HG03045 (cell line): ENCODE data around the gene WLS.
A peak's percentile ranks its signal among the peaks of the same experiment; 100 is the strongest.
"Not testable (repeated sequence)": the region's sequence is repeated elsewhere in the genome, so short reads cannot be mapped to it uniquely, and the experiment has no call there.

Experiments used
- ATAC-seq: cut with Tn5 transposase; IDR thresholded peaks from one replicate; pipeline ENCODE4 v1.9.1; 2021; ENCODE audit warnings: mild to moderate bottlenecking, moderate library complexity; ENCODE audit not compliant: unreplicated experiment

WLS gene

GRCh38 chr1:68171795-68172194, 60.5 kb downstream of the WLS start:
- not testable (repeated sequence) for ATAC-seq

GRCh38 chr1:68168545-68169171, 63.7 kb downstream of the WLS start:
- ATAC-seq, result no peak

- ATAC-seq, result no peak
Observed at GRCh38 chr1:68167211-68167610, 65.1 kb downstream of the WLS start.

GRCh38 chr1:68166348-68166747, 66.0 kb downstream of the WLS start:
- no peak for ATAC-seq

GRCh38 chr1:68165665-68166064, 66.7 kb downstream of the WLS start:
- ATAC-seq, result no peak

- no peak for ATAC-seq
Observed at GRCh38 chr1:68164918-68165317, 67.4 kb downstream of the WLS start.

- no peak for ATAC-seq
Observed at GRCh38 chr1:68163220-68163619, 69.1 kb downstream of the WLS start.

GRCh38 chr1:68162761-68163160, 69.6 kb downstream of the WLS start:
- ATAC-seq, result no peak

GRCh38 chr1:68161672-68162071, 70.7 kb downstream of the WLS start:
- not testable (repeated sequence) for ATAC-seq

- ATAC-seq, result peak; percentile 78
Observed at GRCh38 chr1:68160935-68161334, 71.4 kb downstream of the WLS start.

- ATAC-seq, result no peak
Observed at GRCh38 chr1:68160021-68160420, 72.3 kb downstream of the WLS start.

GRCh38 chr1:68158837-68159236, 73.5 kb downstream of the WLS start:
- ATAC-seq, result no peak

- no peak for ATAC-seq
Observed at GRCh38 chr1:68157416-68157815, 74.9 kb downstream of the WLS start.

GRCh38 chr1:68151690-68152089, 80.6 kb downstream of the WLS start:
- no peak for ATAC-seq

- ATAC-seq, result no peak
Observed at GRCh38 chr1:68149907-68150306, 82.4 kb downstream of the WLS start.

GRCh38 chr1:68149110-68149798, 83.1 kb downstream of the WLS start:
- ATAC-seq, result no peak

- ATAC-seq, result no peak
Observed at GRCh38 chr1:68148631-68149030, 83.7 kb downstream of the WLS start.

GRCh38 chr1:68147534-68148171, 84.7 kb downstream of the WLS start:
- no peak for ATAC-seq

GRCh38 chr1:68145418-68146126, 86.8 kb downstream of the WLS start:
- ATAC-seq, result no peak

GRCh38 chr1:68144856-68145255, 87.5 kb downstream of the WLS start:
- no peak for ATAC-seq

GRCh38 chr1:68143633-68144032, 88.7 kb downstream of the WLS start:
- no peak for ATAC-seq

GRCh38 chr1:68142461-68142860, 89.9 kb downstream of the WLS start:
- ATAC-seq, result no peak
